Measurements from ENCODE around the gene GSTA4.
A peak's percentile ranks its signal among the peaks of the same experiment; 100 is the strongest.

The GSTA4 gene

GRCh38 chr6:52995089-52995912, at the start of gene GSTA4:
TSS of gene GSTA4 (minus strand) at chr6:52995284. CDS start at chr6:52994243, 1,041 bp downstream.
- peak; percentile 98 for DNase-seq (ENCODE audit: low read depth)

GRCh38 chr6:53044572-53044971, 49.5 kb upstream of the GSTA4 start:
- DNase-seq (ENCODE audit: low read depth) = no peak

- DNase-seq (ENCODE audit: low read depth) = peak; percentile 84
Measured at GRCh38 chr6:53044071-53044470, 49.0 kb upstream of the GSTA4 start.

GRCh38 chr6:53043581-53043980, 48.5 kb upstream of the GSTA4 start:
- peak; percentile 47 for DNase-seq (ENCODE audit: low read depth)

- peak; percentile 84 for DNase-seq (ENCODE audit: low read depth)
Measured at GRCh38 chr6:53042112-53042511, 47.0 kb upstream of the GSTA4 start.

- peak; percentile 17 for DNase-seq (ENCODE audit: low read depth)
Measured at GRCh38 chr6:53041356-53041755, 46.3 kb upstream of the GSTA4 start.

GRCh38 chr6:53038596-53038995, 43.5 kb upstream of the GSTA4 start:
- no peak for DNase-seq (ENCODE audit: low read depth)

- no peak for DNase-seq (ENCODE audit: low read depth)
Measured at GRCh38 chr6:53038141-53038540, 43.1 kb upstream of the GSTA4 start.

- DNase-seq (ENCODE audit: low read depth) = peak; percentile 39
Measured at GRCh38 chr6:53035549-53036213, 40.6 kb upstream of the GSTA4 start.

- peak; percentile 73 for DNase-seq (ENCODE audit: low read depth)
Measured at GRCh38 chr6:53033764-53034163, 38.7 kb upstream of the GSTA4 start.

GRCh38 chr6:53032849-53033248, 37.8 kb upstream of the GSTA4 start:
- peak; percentile 41 for DNase-seq (ENCODE audit: low read depth)

GRCh38 chr6:53031281-53031680, 36.2 kb upstream of the GSTA4 start:
- no peak for DNase-seq (ENCODE audit: low read depth)

GRCh38 chr6:53029761-53030160, 34.7 kb upstream of the GSTA4 start:
- DNase-seq (ENCODE audit: low read depth) = no peak

- DNase-seq (ENCODE audit: low read depth) = no peak
Measured at GRCh38 chr6:53029257-53029656, 34.2 kb upstream of the GSTA4 start.

GRCh38 chr6:53028467-53028866, 33.4 kb upstream of the GSTA4 start:
- no peak for DNase-seq (ENCODE audit: low read depth)

- DNase-seq (ENCODE audit: low read depth) = peak; percentile 73
Measured at GRCh38 chr6:53027131-53027718, 32.1 kb upstream of the GSTA4 start.

- DNase-seq (ENCODE audit: low read depth) = no peak
Measured at GRCh38 chr6:53026526-53026925, 31.4 kb upstream of the GSTA4 start.

GRCh38 chr6:53023323-53023722, 28.2 kb upstream of the GSTA4 start:
- no peak for DNase-seq (ENCODE audit: low read depth)

GRCh38 chr6:53020005-53020744, 25.1 kb upstream of the GSTA4 start:
- DNase-seq (ENCODE audit: low read depth) = peak; percentile 100

GRCh38 chr6:53018446-53018845, 23.4 kb upstream of the GSTA4 start:
- no peak for DNase-seq (ENCODE audit: low read depth)

- DNase-seq (ENCODE audit: low read depth) = no peak
Measured at GRCh38 chr6:53015486-53015885, 20.4 kb upstream of the GSTA4 start.

GRCh38 chr6:53014744-53015143, 19.7 kb upstream of the GSTA4 start:
- DNase-seq (ENCODE audit: low read depth) = no peak

Measured in amniotic epithelial cell (primary cell).